Upper lobe of right lung (tissue), 1 donor: Measurements from ENCODE around the gene RASSF7. TPM values are rescaled to one million over a fixed set of nuclear protein-coding genes. Genes with fewer than 3 reads are reported as not detected.
"Not testable (repeated sequence)": the region's sequence is repeated elsewhere in the genome, so short reads cannot be mapped to it uniquely, and the experiment has no call there.

Source experiments
- ATAC-seq: fragments of 200-7000 bp; cut with Tn5 transposase; one replicate; pipeline ENCODE4 v1.9.1; 2020; ENCODE audit warnings: mild to moderate bottlenecking, moderate library complexity
- DNase-seq: peaks from one replicate; pipeline ENCODE4 v3.0.0-alpha.2; 2020
- H3K27ac ChIP-seq: fragments of 200-600 bp; one replicate; pipeline ENCODE4 v1.8.0; 2022
- H3K27me3 ChIP-seq: fragments of 200-600 bp; one replicate; pipeline ENCODE4 v1.8.0; 2022; ENCODE audit warnings: mild to moderate bottlenecking
- H3K36me3 ChIP-seq: fragments of 200-600 bp; one replicate; pipeline ENCODE4 v1.8.0; 2022
- H3K4me1 ChIP-seq: fragments of 200-600 bp; one replicate; pipeline ENCODE4 v1.8.0; 2022
- H3K4me3 ChIP-seq: fragments of 200-600 bp; one replicate; pipeline ENCODE4 v1.8.0; 2022; ENCODE audit warnings: mild to moderate bottlenecking
- H3K9me3 ChIP-seq: fragments of 200-600 bp; one replicate; pipeline ENCODE4 v1.8.0; 2022
- intact Hi-C: fragments of 100-400 bp; cut with DNase I; formaldehyde crosslinking; loops from one replicate; pipeline ENCODE4 v1.11.0; 2022
- total RNA-seq: library from RNA; stranded (reverse); fragmentation: NEBNext Ultra II Directional; extraction: Animal tissue kit (Norgen Biotek cat#: 25700); gene quantifications from one replicate; pipeline ENCODE4 v1.2.1, GENCODE V29; 2021
- TF ChIP-seq, protein P1 (sequence below): fragments of 200-600 bp; IDR thresholded peaks from one replicate; pipeline ENCODE4 v1.8.0; 2022; ENCODE audit warnings: antibody characterized with exemption
- donor health status: DM: no; HTN: yes; CAD: no; lungs with severe emphysema.

Gene RASSF7
- total RNA-seq, 1 donor from 2014 or later: 76.7 TPM

- DNase-seq (no peak), ATAC-seq (no peak)
- no peak overlapping the region for H3K27ac ChIP-seq
- no peaks in the 10 kb centered on the region for H3K27me3 ChIP-seq
- H3K36me3 ChIP-seq: no peaks in the 10 kb centered on the region
- H3K4me3 ChIP-seq: no peak overlapping the region
- peaks cover 21% of the 10 kb centered on the region for H3K4me1 ChIP-seq
- intact Hi-C loops: no loop called here
- H3K9me3 ChIP-seq: no peaks in the 10 kb centered on the region
- TF ChIP-seq, protein P1, sequence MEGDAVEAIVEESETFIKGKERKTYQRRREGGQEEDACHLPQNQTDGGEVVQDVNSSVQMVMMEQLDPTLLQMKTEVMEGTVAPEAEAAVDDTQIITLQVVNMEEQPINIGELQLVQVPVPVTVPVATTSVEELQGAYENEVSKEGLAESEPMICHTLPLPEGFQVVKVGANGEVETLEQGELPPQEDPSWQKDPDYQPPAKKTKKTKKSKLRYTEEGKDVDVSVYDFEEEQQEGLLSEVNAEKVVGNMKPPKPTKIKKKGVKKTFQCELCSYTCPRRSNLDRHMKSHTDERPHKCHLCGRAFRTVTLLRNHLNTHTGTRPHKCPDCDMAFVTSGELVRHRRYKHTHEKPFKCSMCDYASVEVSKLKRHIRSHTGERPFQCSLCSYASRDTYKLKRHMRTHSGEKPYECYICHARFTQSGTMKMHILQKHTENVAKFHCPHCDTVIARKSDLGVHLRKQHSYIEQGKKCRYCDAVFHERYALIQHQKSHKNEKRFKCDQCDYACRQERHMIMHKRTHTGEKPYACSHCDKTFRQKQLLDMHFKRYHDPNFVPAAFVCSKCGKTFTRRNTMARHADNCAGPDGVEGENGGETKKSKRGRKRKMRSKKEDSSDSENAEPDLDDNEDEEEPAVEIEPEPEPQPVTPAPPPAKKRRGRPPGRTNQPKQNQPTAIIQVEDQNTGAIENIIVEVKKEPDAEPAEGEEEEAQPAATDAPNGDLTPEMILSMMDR: no peak
Measured at GRCh38 chr11:571802-572185, 11.0 kb downstream of the RASSF7 start.

DNA sequence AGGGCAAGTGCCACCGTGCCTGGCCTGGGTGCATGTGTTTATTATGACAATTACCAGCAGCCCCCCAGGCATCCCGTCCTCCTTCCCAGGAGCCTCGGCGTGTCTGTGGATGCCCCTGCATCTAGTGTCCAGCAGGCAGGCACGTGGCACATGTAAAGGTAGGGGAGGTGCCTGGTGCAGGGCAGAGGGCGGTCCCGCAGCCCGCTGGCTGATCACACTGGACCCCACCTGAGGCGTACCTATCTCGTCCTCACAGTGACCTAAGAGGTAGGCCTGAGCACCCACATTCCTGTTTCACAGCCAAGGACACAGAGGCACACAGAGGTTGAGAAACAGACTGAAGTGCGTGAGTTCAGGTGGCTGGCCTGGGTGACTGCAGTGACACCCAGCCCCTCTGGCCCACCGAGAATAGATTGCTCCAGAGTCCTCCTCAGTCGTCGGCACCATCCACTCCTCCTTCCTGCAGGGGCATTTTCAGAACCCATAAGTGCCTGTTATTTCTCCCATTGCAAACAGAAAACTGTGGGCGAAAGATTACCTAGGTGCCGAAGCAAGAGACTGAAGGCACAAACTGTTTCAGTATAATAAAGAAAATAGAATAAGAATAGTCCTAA is 12.5 kb downstream of the RASSF7 start:
- DNase-seq (no peak), ATAC-seq (peak; percentile 2)
- no peaks in the 10 kb centered on the region for H3K9me3 ChIP-seq
- no peak overlapping the region for H3K4me3 ChIP-seq
- intact Hi-C loops: no loop called here
- H3K27ac ChIP-seq: peak overlapping the region; percentile 36
- peaks cover 33% of the 10 kb centered on the region for H3K4me1 ChIP-seq
- no peaks in the 10 kb centered on the region for H3K27me3 ChIP-seq
- no peaks in the 10 kb centered on the region for H3K36me3 ChIP-seq
- TF ChIP-seq, protein P1: no peak

DNA sequence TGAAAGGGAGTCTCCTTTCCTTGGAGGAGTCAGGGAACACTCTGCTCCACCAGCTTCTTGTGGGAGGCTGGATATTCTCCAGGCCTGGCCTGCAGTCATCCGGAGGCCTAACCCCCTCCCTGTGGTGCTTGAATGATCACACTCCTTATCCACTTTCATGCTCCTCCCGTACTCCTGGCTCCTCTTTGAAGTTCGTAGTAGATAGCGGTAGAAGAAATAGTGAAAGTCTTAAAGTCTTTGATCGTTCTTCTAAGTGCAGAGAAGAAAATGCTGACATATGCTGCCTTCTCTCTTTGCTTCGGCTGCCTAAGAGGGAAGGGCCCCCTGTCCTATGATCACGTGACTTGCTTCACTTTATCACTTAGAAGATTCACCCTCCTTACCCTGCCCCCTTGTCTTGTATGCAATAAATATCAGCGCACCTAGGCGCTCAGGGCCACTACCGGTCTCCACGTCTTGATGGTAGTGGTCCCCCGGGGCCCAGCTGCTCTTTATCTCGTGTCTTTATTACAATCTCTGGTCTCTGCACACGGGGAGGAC is 13.3 kb downstream of the RASSF7 start:
- ATAC-seq, H3K27ac ChIP-seq: not testable (repeated sequence)
- peak overlapping the region; percentile 70 for H3K4me3 ChIP-seq

GRCh38 chr11:574632-575312 is 14.0 kb downstream of the RASSF7 start:
- Histone ChIP-seq H3K27ac (no peak overlapping the region), H3K4me1 (peaks cover 32% of the 10 kb centered on the region), H3K4me3 (peak overlapping the region; percentile 70), H3K36me3 (no peaks in the 10 kb centered on the region), H3K9me3 (no peaks in the 10 kb centered on the region), H3K27me3 (no peaks in the 10 kb centered on the region)
- DNase-seq (no peak), ATAC-seq (no peak)
- TF ChIP-seq, protein P1: no peak
- intact Hi-C loops: no loop called here

More for the DNA sequence above, 13.3 kb downstream of the RASSF7 start:
- H3K4me1 ChIP-seq: peaks cover 37% of the 10 kb centered on the region
- DNase-seq, H3K36me3 ChIP-seq, H3K27me3 ChIP-seq, intact Hi-C loops, H3K9me3 ChIP-seq: not testable (repeated sequence)

- intact Hi-C loops: no loop called here
- Histone ChIP-seq H3K9me3 (no peaks in the 10 kb centered on the region), H3K36me3 (no peaks in the 10 kb centered on the region), H3K27me3 (no peaks in the 10 kb centered on the region), H3K4me3 (peak overlapping the region; percentile 70), H3K27ac (peak overlapping the region; percentile 47), H3K4me1 (peaks cover 32% of the 10 kb centered on the region)
- no peak for DNase-seq
- TF ChIP-seq, protein P1: no peak
- ATAC-seq: peak; percentile 17
Measured at GRCh38 chr11:575313-575995, 14.7 kb downstream of the RASSF7 start.
